A549 (cell line): ENCODE data around the gene PRR12. TPM values are rescaled to one million over a fixed set of nuclear protein-coding genes. Genes with fewer than 3 reads are reported as not detected.

Source experiments
- ATAC-seq, 2 experiments: fragments of 200-7000 bp in 1 of 2; fragments of >200 bp in 1 of 2; cut with Nextera tagmentation in 1 of 2; cut with Tn5 transposase in 1 of 2; 3 replicates each; pipeline versions ENCODE4 v1.8.0 to v1.9.1; 2018 to 2020; ENCODE audit warnings: mild to moderate bottlenecking in 1 of 2, moderate library complexity in 1 of 2
- CTCF ChIA-PET: fragments of 300-600 bp; sonication (Branson Sonifier 250); formaldehyde crosslinking; extraction: SDS; loops from one replicate; lab custom pipeline; 2021; ENCODE audit warnings: antibody characterized with exemption, inconsistent platforms; lab: Yijun Ruan, JAX
- POLR2A ChIA-PET: fragments of 350-600 bp; formaldehyde crosslinking; extraction: SDS; loops from one replicate; lab custom pipeline; 2021; ENCODE audit warnings: antibody characterized with exemption, inconsistent platforms; lab: Yijun Ruan, JAX
- DNase-seq, 2 experiments: peaks; one replicate each; pipeline versions ENCODE4 v3.0.0 to v3.0.0-alpha.2; 2011 to 2016; ENCODE audit warnings: low read depth in 1 of 2, low spot score in 1 of 2
- FAIRE-seq: peaks from 2 replicates; lab custom pipeline; 2011; peaks lifted over from hg19 to GRCh38; lab: Jason Lieb, UNC
- H3K27ac ChIP-seq, 2 experiments: fragments of >200 bp; sonication (Bioruptor Twin); formaldehyde crosslinking; 3 replicates each; pipeline ENCODE4 v1.5.1; 2016 to 2017
- H3K4me1 ChIP-seq: fragments of >200 bp; sonication (Bioruptor Twin); formaldehyde crosslinking; 3 replicates; pipeline ENCODE4 v1.6.1; 2016
- H3K4me2 ChIP-seq: fragments of >200 bp; sonication (Bioruptor Twin); formaldehyde crosslinking; 3 replicates; pipeline ENCODE4 v1.6.1; 2016
- H3K4me3 ChIP-seq: fragments of >200 bp; sonication (Bioruptor Twin); formaldehyde crosslinking; 3 replicates; pipeline ENCODE4 v1.5.1; 2016
- H3K9me3 ChIP-seq: fragments of >200 bp; sonication (Bioruptor Twin); formaldehyde crosslinking; 3 replicates; pipeline ENCODE4 v1.6.1; 2016
- BHLHE40 ChIP-seq: IDR thresholded peaks from 2 replicates; pipeline ENCODE4 v1.6.1; 2012; ENCODE audit warnings: low read depth, low read length, inconsistent platforms
- CBX8 ChIP-seq: fragments of 200-600 bp; sonication (generic); IDR thresholded peaks from 2 replicates; pipeline ENCODE4 v1.6.1; 2016
- CHD4 ChIP-seq: fragments of 200-600 bp; sonication (generic); IDR thresholded peaks from 2 replicates; pipeline ENCODE4 v1.6.1; 2016; ENCODE audit warnings: antibody characterized with exemption, mild to moderate bottlenecking, borderline replicate concordance
- EHMT2 ChIP-seq: fragments of 200-600 bp; sonication (generic); IDR thresholded peaks from 2 replicates; pipeline ENCODE4 v1.6.1; 2016; ENCODE audit warnings: antibody characterized with exemption, low read depth, mild to moderate bottlenecking, moderate library complexity
- ESRRA ChIP-seq: fragments of 150-350 bp; IDR thresholded peaks from 2 replicates; pipeline ENCODE4 v1.6.1; 2014; ENCODE audit warnings: mild to moderate bottlenecking, low read length, borderline replicate concordance
- FOSB ChIP-seq: fragments of 250-450 bp; sonication (Bioruptor Pico); IDR thresholded peaks from 2 replicates; pipeline ENCODE4 v1.5.0; 2020; ENCODE audit warnings: mild to moderate bottlenecking, moderate library complexity
- FOSL2 ChIP-seq, 2 experiments: fragments of 450-650 bp in 1 of 2; fragments of >200 bp in 1 of 2; sonication (Bioruptor Twin) in 1 of 2; formaldehyde crosslinking; IDR thresholded peaks; 2 replicates each; pipeline versions ENCODE4 v1.5.0 to v1.6.1; 2016 to 2020; ENCODE audit warnings: mild to moderate bottlenecking in 1 of 2, moderate library complexity in 1 of 2
- FOXS1 ChIP-seq: fragments of 250-450 bp; sonication (Bioruptor Pico); IDR thresholded peaks from 2 replicates; pipeline ENCODE4 v1.5.0; 2020; ENCODE audit warnings: mild to moderate bottlenecking, moderate library complexity
- GATA3 ChIP-seq: IDR thresholded peaks from 2 replicates; pipeline ENCODE4 v1.6.1; 2012; ENCODE audit warnings: borderline replicate concordance
- HES2 ChIP-seq: fragments of >200 bp; sonication (Bioruptor Twin); formaldehyde crosslinking; IDR thresholded peaks from 2 replicates; pipeline ENCODE4 v1.6.1; 2016
- HEYL ChIP-seq: fragments of 250-450 bp; sonication (Bioruptor Pico); IDR thresholded peaks from 2 replicates; pipeline ENCODE4 v1.8.0; 2021; ENCODE audit warnings: mild to moderate bottlenecking, moderate library complexity
- HOXA7 ChIP-seq: fragments of 250-450 bp; sonication (Bioruptor Pico); IDR thresholded peaks from 2 replicates; pipeline ENCODE4 v1.5.0; 2020; ENCODE audit warnings: mild to moderate bottlenecking, moderate library complexity
- HOXB13 ChIP-seq: fragments of 250-450 bp; sonication (Bioruptor Pico); IDR thresholded peaks from 2 replicates; pipeline ENCODE4 v1.5.0; 2020; ENCODE audit warnings: low read depth, mild to moderate bottlenecking, moderate library complexity
- JUN ChIP-seq, 2 experiments: fragments of >200 bp; sonication (Bioruptor Twin); formaldehyde crosslinking; IDR thresholded peaks; 2 replicates in 1 of 2; 3 replicates in 1 of 2; pipeline ENCODE4 v1.6.1; 2016 to 2017
- KDM5A ChIP-seq: fragments of 200-600 bp; sonication (generic); IDR thresholded peaks from 2 replicates; pipeline ENCODE4 v1.6.1; 2016; ENCODE audit warnings: antibody characterized with exemption, mild to moderate bottlenecking
- MAX ChIP-seq: IDR thresholded peaks from 2 replicates; pipeline ENCODE4 v1.6.1; 2012
- MYC ChIP-seq: IDR thresholded peaks from 2 replicates; pipeline ENCODE4 v1.6.1; 2012; ENCODE audit warnings: mild to moderate bottlenecking, inconsistent platforms, low read length, improper control_type of control experiment, borderline replicate concordance
- PHF8 ChIP-seq: fragments of 200-600 bp; sonication (generic); IDR thresholded peaks from 2 replicates; pipeline ENCODE4 v1.6.1; 2016; ENCODE audit warnings: low read depth, mild to moderate bottlenecking, antibody characterized with exemption, moderate library complexity, borderline replicate concordance
- RARB ChIP-seq: fragments of 250-450 bp; sonication (Bioruptor Pico); IDR thresholded peaks from 2 replicates; pipeline ENCODE4 v1.8.0; 2021; ENCODE audit warnings: mild to moderate bottlenecking, moderate library complexity
- RCOR1 ChIP-seq: fragments of 150-350 bp; IDR thresholded peaks from 2 replicates; pipeline ENCODE4 v1.6.1; 2014; ENCODE audit warnings: antibody characterized with exemption, low read length, low read depth
- SMC3 ChIP-seq: fragments of >200 bp; sonication (Bioruptor Twin); formaldehyde crosslinking; IDR thresholded peaks from 3 replicates; pipeline ENCODE4 v1.6.1; 2018; ENCODE audit warnings: inconsistent platforms
- ZFP36 ChIP-seq: fragments of 450-650 bp; IDR thresholded peaks from 2 replicates; pipeline ENCODE4 v1.6.1; 2014; ENCODE audit warnings: borderline replicate concordance; ENCODE audit not compliant: partially characterized antibody
- ZSCAN20 ChIP-seq: fragments of 250-450 bp; sonication (Bioruptor Pico); IDR thresholded peaks from 2 replicates; pipeline ENCODE4 v1.8.0; 2022; ENCODE audit warnings: mild to moderate bottlenecking, moderate library complexity
- WGBS: methylation state at CpG from one replicate; pipeline ENCODE4 v1.1.6; 2017; ENCODE audit errors: missing lambda C conversion rate; 5-methylcytosine and 5-hydroxymethylcytosine counted together
- polyA plus RNA-seq, 4 experiments: library from polyadenylated mRNA; depleted of rRNA in 3 of 4; stranded (reverse); fragments of >200 nt; fragmentation: RNase III in 1 of 4; extraction: RNeasy Plus Mini Kit Qiagen cat#74134 plus additional on column Dnase treatment in 1 of 4; gene quantifications; 2 replicates in 3 of 4; 3 replicates in 1 of 4; pipeline ENCODE4 v1.2.3, GENCODE V29; 2011 to 2017
- TF ChIP-seq, protein P1 (sequence below): IDR thresholded peaks from 2 replicates; pipeline ENCODE4 v1.6.1; 2012
- TF ChIP-seq, protein P2 (sequence below): fragments of 150-350 bp; IDR thresholded peaks from 2 replicates; pipeline ENCODE4 v1.6.1; 2014; ENCODE audit warnings: low read depth, mild to moderate bottlenecking, low read length
- TF ChIP-seq, protein P3 (sequence below): fragments of 450-650 bp; IDR thresholded peaks from 2 replicates; pipeline ENCODE4 v1.6.1; 2014; ENCODE audit warnings: antibody characterized with exemption

PRR12 gene
- polyA plus RNA-seq, 2 of the 4 experiments (the other 2 are of a cell fraction), result 0.78 to 15.6 TPM

DNA sequence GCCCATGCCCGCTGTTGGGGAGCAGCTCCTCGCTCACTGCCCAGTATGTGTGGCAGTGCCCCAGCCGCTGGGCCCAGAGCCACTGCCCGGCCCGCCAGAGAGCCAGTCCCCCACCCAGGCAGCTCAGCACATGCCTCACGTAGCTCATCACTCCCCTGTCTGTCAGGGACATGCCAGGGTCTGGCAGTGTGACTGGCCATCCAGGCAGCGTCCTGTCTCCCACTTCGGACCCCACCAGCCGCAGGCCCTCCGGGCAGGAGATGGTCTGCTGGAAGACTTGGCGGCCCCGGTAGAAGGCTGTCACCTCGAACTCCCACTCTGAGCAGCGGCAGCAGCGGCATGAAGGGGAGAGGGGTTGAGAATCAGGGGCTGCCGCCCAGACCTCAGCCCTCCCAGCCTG is 71.0 kb downstream of the PRR12 start:
- FAIRE-seq, result no peak
- ChIA-PET CTCF (interaction anchor here (12.2 to 21.2 kb wide), 2 partner anchors 13 to 18 kb away, joined by 117 to 326 read pairs; partner anchors contain the start of genes PRMT1, RRAS and SCAF1), POLR2A (interaction anchor here (1.4 to 2.1 kb wide), 3 partner anchors 15 to 20 kb away, joined by 4 to 7 read pairs (median 5); partner anchors contain the start of gene SCAF1)
- no peak overlapping the region for H3K4me2 ChIP-seq
- TF ChIP-seq ZSCAN20 (CRISPR knock-in tag), result no peak
- no peak for TF ChIP-seq FOSB (CRISPR knock-in tag)
- no peak for TF ChIP-seq SMC3
- no peak for TF ChIP-seq HES2
- TF ChIP-seq MAX, result no peak
- no peak for TF ChIP-seq RARB (CRISPR knock-in tag)
- TF ChIP-seq, protein P1, sequence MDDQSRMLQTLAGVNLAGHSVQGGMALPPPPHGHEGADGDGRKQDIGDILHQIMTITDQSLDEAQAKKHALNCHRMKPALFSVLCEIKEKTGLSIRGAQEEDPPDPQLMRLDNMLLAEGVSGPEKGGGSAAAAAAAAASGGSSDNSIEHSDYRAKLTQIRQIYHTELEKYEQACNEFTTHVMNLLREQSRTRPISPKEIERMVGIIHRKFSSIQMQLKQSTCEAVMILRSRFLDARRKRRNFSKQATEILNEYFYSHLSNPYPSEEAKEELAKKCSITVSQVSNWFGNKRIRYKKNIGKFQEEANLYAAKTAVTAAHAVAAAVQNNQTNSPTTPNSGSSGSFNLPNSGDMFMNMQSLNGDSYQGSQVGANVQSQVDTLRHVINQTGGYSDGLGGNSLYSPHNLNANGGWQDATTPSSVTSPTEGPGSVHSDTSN, result no peak
- no peak for TF ChIP-seq CBX8
- no peak for TF ChIP-seq MYC
- TF ChIP-seq RCOR1, result no peak
- no peak for TF ChIP-seq ESRRA
- no peak for TF ChIP-seq JUN (IDR thresholded peaks at IDR 0.05)
- TF ChIP-seq HEYL (CRISPR knock-in tag), result no peak
- TF ChIP-seq HOXA7 (CRISPR knock-in tag), result no peak
- no peak for TF ChIP-seq BHLHE40
- TF ChIP-seq, protein P2, sequence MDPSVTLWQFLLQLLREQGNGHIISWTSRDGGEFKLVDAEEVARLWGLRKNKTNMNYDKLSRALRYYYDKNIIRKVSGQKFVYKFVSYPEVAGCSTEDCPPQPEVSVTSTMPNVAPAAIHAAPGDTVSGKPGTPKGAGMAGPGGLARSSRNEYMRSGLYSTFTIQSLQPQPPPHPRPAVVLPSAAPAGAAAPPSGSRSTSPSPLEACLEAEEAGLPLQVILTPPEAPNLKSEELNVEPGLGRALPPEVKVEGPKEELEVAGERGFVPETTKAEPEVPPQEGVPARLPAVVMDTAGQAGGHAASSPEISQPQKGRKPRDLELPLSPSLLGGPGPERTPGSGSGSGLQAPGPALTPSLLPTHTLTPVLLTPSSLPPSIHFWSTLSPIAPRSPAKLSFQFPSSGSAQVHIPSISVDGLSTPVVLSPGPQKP, result no peak
- TF ChIP-seq, all 56 proteins: peak for 0
- DNase-seq (no peak), ATAC-seq (no peak)
- H3K27ac ChIP-seq, result no peak overlapping the region
- WGBS, result over 99% methylated on average over 13 of the region's 16 CpGs
- H3K9me3 ChIP-seq, result 0 out of 3 replicates have a peak, but pooled peaks cover 3% of the 10 kb centered on the region
- H3K4me1 ChIP-seq, result peaks cover 14% of the 10 kb centered on the region
- no peak overlapping the region for H3K4me3 ChIP-seq

- ChIA-PET CTCF (interaction anchor here (1.0 to 21.2 kb wide), 4 partner anchors 12 to 160 kb away, joined by 3 to 326 read pairs (median 62); partner anchors contain the start of genes PRMT1, RRAS and SCAF1), POLR2A (interaction anchor here (1.2 to 2.6 kb wide), 3 partner anchors 13 to 23 kb away, joined by 4 to 22 read pairs (median 5); partner anchors contain the start of genes RRAS and SCAF1)
- Histone ChIP-seq H3K4me3 (no peak overlapping the region), H3K9me3 (0 out of 3 replicates have a peak, but pooled peaks cover 3% of the 10 kb centered on the region), H3K27ac (no peak overlapping the region), H3K4me2 (no peak overlapping the region), H3K4me1 (peaks cover 14% of the 10 kb centered on the region)
- DNase-seq (no peak), FAIRE-seq (no peak), ATAC-seq (no peak)
- no peak for TF ChIP-seq HEYL (CRISPR knock-in tag)
- no peak for TF ChIP-seq ZFP36
- no peak for TF ChIP-seq BHLHE40
- TF ChIP-seq, protein P3, sequence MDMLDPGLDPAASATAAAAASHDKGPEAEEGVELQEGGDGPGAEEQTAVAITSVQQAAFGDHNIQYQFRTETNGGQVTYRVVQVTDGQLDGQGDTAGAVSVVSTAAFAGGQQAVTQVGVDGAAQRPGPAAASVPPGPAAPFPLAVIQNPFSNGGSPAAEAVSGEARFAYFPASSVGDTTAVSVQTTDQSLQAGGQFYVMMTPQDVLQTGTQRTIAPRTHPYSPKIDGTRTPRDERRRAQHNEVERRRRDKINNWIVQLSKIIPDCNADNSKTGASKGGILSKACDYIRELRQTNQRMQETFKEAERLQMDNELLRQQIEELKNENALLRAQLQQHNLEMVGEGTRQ, result no peak
- TF ChIP-seq FOXS1 (CRISPR knock-in tag), result no peak
- no peak for TF ChIP-seq ZSCAN20 (CRISPR knock-in tag)
- no peak for TF ChIP-seq MAX
- TF ChIP-seq KDM5A, result no peak
- TF ChIP-seq FOSB (CRISPR knock-in tag), result no peak
- TF ChIP-seq PHF8, result no peak
- no peak for TF ChIP-seq EHMT2
- no peak for TF ChIP-seq GATA3
- TF ChIP-seq HOXB13, result no peak
- no peak for TF ChIP-seq CHD4
- no peak for TF ChIP-seq FOSL2 (IDR thresholded peaks at IDR 0.05)
- TF ChIP-seq FOSL2 (CRISPR knock-in tag; IDR thresholded peaks at IDR 0.05), result no peak
- 92% methylated on average over 12 of the region's 12 CpGs for WGBS
Measured at GRCh38 chr19:49663224-49663623, 72.2 kb downstream of the PRR12 start.
